ENCODE data around the gene P2RX3. TPM values are rescaled to one million over a fixed set of nuclear protein-coding genes. Genes with fewer than 3 reads are reported as not detected.

P2RX3 gene
- polyA plus RNA-seq, 1 donor: 5.4 TPM

GRCh38 chr11:57370251-57370650 is 32.1 kb downstream of the P2RX3 start:
- no peak for DNase-seq (ENCODE audit: low read depth)

- no peak for DNase-seq (ENCODE audit: low read depth)
These were observed 32.8 kb downstream of the P2RX3 start for GRCh38 chr11:57370941-57371340.

GRCh38 chr11:57373146-57373545 is 35.0 kb downstream of the P2RX3 start:
- no peak for DNase-seq (ENCODE audit: low read depth)

- no peak for DNase-seq (ENCODE audit: low read depth)
These were observed 36.8 kb downstream of the P2RX3 start for GRCh38 chr11:57374966-57375365.

GRCh38 chr11:57375490-57375889 is 37.3 kb downstream of the P2RX3 start:
- no peak for DNase-seq (ENCODE audit: low read depth)

GRCh38 chr11:57376095-57377090 is 38.2 kb downstream of the P2RX3 start:
- no peak for DNase-seq (ENCODE audit: low read depth)

GRCh38 chr11:57377107-57377506 is 39.0 kb downstream of the P2RX3 start:
- DNase-seq (ENCODE audit: low read depth): no peak

- DNase-seq (ENCODE audit: low read depth): no peak
These were observed 40.0 kb downstream of the P2RX3 start for GRCh38 chr11:57378186-57378585.

GRCh38 chr11:57379732-57380131 is 41.6 kb downstream of the P2RX3 start:
- DNase-seq (ENCODE audit: low read depth): no peak

GRCh38 chr11:57380975-57381374 is 42.8 kb downstream of the P2RX3 start, which contains the start of gene PRG3:
PRG3 (minus strand) TSS chr11:57381150; CDS start chr11:57380708, 442 bp downstream.
- DNase-seq (ENCODE audit: low read depth): no peak

- no peak for DNase-seq (ENCODE audit: low read depth)
These were observed 48.2 kb downstream of the P2RX3 start for GRCh38 chr11:57386178-57386940.

GRCh38 chr11:57387289-57388030 is 49.3 kb downstream of the P2RX3 start:
- no peak for DNase-seq (ENCODE audit: low read depth)

- DNase-seq (ENCODE audit: low read depth): no peak
These were observed 52.4 kb downstream of the P2RX3 start, which contains the start of gene PRG2 for GRCh38 chr11:57390535-57390934. PRG2 (minus strand) TSS chr11:57390650; CDS start chr11:57389944, 706 bp downstream.

- DNase-seq (ENCODE audit: low read depth): no peak
These were observed 53.0 kb downstream of the P2RX3 start for GRCh38 chr11:57391111-57391510.

GRCh38 chr11:57391539-57391938 is 53.4 kb downstream of the P2RX3 start:
- no peak for DNase-seq (ENCODE audit: low read depth)

- DNase-seq (ENCODE audit: low read depth): no peak
These were observed 54.1 kb downstream of the P2RX3 start for GRCh38 chr11:57392066-57392762.

- DNase-seq (ENCODE audit: low read depth): no peak
These were observed 54.6 kb downstream of the P2RX3 start for GRCh38 chr11:57392763-57393105.

- DNase-seq (ENCODE audit: low read depth): no peak
These were observed 56.2 kb downstream of the P2RX3 start for GRCh38 chr11:57394203-57394965.

- DNase-seq (ENCODE audit: low read depth): no peak
These were observed 57.9 kb downstream of the P2RX3 start for GRCh38 chr11:57395905-57396623.

GRCh38 chr11:57396744-57397143 is 58.6 kb downstream of the P2RX3 start:
- DNase-seq (ENCODE audit: low read depth): no peak

All from forelimb muscle (tissue), 1 donor.